Measurements from ENCODE around the gene FAM174C. TPM values are rescaled to one million over a fixed set of nuclear protein-coding genes. Genes with fewer than 3 reads are reported as not detected.

The FAM174C gene
- total and polyA plus RNA-seq, 9 donors: 0.30 to 72.5 (median 26.7) TPM

GRCh38 chr19:1324806-1325567, 49.7 kb downstream of the FAM174C start:
- Histone ChIP-seq H3K27ac (no peak overlapping the region), H3K9me3 (no peaks in the 10 kb centered on the region), H3K4me1 (ENCODE audit: insufficient read depth) (peaks cover 5% of the 10 kb centered on the region), H3K27me3 (no peaks in the 10 kb centered on the region), H3K4me3 (peak overlapping the region; percentile 28), H3K36me3 (no peaks in the 10 kb centered on the region)
- WGBS, 3 donors: 1 to 2% (median 1%) methylated on average over 45 to 66 of the region's 66 CpGs
- TF ChIP-seq EP300 (IDR thresholded peaks at IDR 0.05) (no peak), CTCF (IDR thresholded peaks at IDR 0.05) (no peak), POLR2A (IDR thresholded peaks at IDR 0.05) (no peak)
- intact Hi-C loops (cut with DNase I): loop anchor here in 1 of 4 donors (10.0 kb wide), 1 partner anchor 50 kb away; no protein-coding TSS in a partner anchor
- DNase-seq: peak; percentile 66 to 90 (median 72)

- peaks cover 5% of the 10 kb centered on the region for H3K4me1 ChIP-seq (ENCODE audit: insufficient read depth)
- 72 to 77% (median 74%) methylated on average over 36 to 38 of the region's 38 CpGs for WGBS, 3 donors
Measured at GRCh38 chr19:1325568-1326294, 50.4 kb downstream of the FAM174C start.

GRCh38 chr19:1327125-1327524, 51.8 kb downstream of the FAM174C start:
- no peaks in the 10 kb centered on the region for H3K36me3 ChIP-seq
- H3K9me3 ChIP-seq: no peaks in the 10 kb centered on the region
- intact Hi-C loops (cut with DNase I): loop anchor here in 1 of 4 donors (10.0 kb wide), 1 partner anchor 48 kb away; no protein-coding TSS in a partner anchor
- 62 to 85% (median 82%) methylated on average over 14 of the region's 14 CpGs for whole genome bisulfite sequencing, 3 donors
- peaks cover 5% of the 10 kb centered on the region for H3K4me1 ChIP-seq (ENCODE audit: insufficient read depth)
- no peaks in the 10 kb centered on the region for H3K27me3 ChIP-seq
- H3K27ac ChIP-seq: no peak overlapping the region
- no peak for DNase-seq
- H3K4me3 ChIP-seq: no peak overlapping the region
- TF ChIP-seq EP300 (IDR thresholded peaks at IDR 0.05) (no peak), CTCF (IDR thresholded peaks at IDR 0.05) (no peak), POLR2A (IDR thresholded peaks at IDR 0.05) (no peak)

More at GRCh38 chr19:1325568-1326294, 50.4 kb downstream of the FAM174C start:
- Histone ChIP-seq H3K36me3 (no peaks in the 10 kb centered on the region), H3K27ac (no peak overlapping the region), H3K4me3 (no peak overlapping the region), H3K27me3 (no peaks in the 10 kb centered on the region), H3K9me3 (no peaks in the 10 kb centered on the region)
- peak in 2 of 5 donors; percentile 47 to 63 for DNase-seq
- intact Hi-C loops (cut with DNase I): loop anchor here in 1 of 4 donors (10.0 kb wide), 1 partner anchor 49 kb away; no protein-coding TSS in a partner anchor
- TF ChIP-seq POLR2A (IDR thresholded peaks at IDR 0.05): no peak
- no peak for TF ChIP-seq CTCF (IDR thresholded peaks at IDR 0.05)
- no peak for TF ChIP-seq EP300 (IDR thresholded peaks at IDR 0.05)

Other genes starting within 250 kb of the FAM174C start
- 100 to 1,000 TPM in 6 of 7 donors, 10 to 100 TPM in 1; 60.6 to 438 (median 210) TPM for gene CNN2, start 248.9 kb upstream of the FAM174C start, total RNA-seq
- gene CNN2, start 248.9 kb upstream of the FAM174C start, polyA plus RNA-seq: 100 to 1,000 TPM in 1 of 2 donors, 10 to 100 TPM in 1; 90.6 to 159 TPM
- 10 to 100 TPM in 1 of 7 donors, 1 to 10 TPM in 6; 1.5 to 10.5 (median 2.6) TPM for gene ABCA7, start 235.4 kb upstream of the FAM174C start, total RNA-seq
- gene ABCA7, start 235.4 kb upstream of the FAM174C start, polyA plus RNA-seq: 1 to 10 TPM; 1.4 to 1.9 TPM
- 10 to 100 TPM in 2 of 7 donors, 1 to 10 TPM in 5; 2.7 to 10.6 (median 8.9) TPM for gene ARHGAP45, start 208.4 kb upstream of the FAM174C start, total RNA-seq
- gene ARHGAP45, start 208.4 kb upstream of the FAM174C start, polyA plus RNA-seq: 1 to 10 TPM; 1.0 to 5.1 TPM
- gene POLR2E, start 180.2 kb upstream of the FAM174C start, total RNA-seq: 100 to 1,000 TPM in 5 of 7 donors, 10 to 100 TPM in 2; 88.2 to 157 (median 140) TPM
- 100 to 1,000 TPM in 1 of 2 donors, 10 to 100 TPM in 1; 11.1 to 119 TPM for gene POLR2E, start 180.2 kb upstream of the FAM174C start, polyA plus RNA-seq
- gene GPX4, start 171.5 kb upstream of the FAM174C start, total RNA-seq: 100 to 1,000 TPM; 189 to 309 (median 247) TPM
- gene GPX4, start 171.5 kb upstream of the FAM174C start, polyA plus RNA-seq: 100 to 1,000 TPM; 239 to 450 TPM
- 10 to 100 TPM; 20.7 to 92.6 (median 62.4) TPM for gene SBNO2, start 101.3 kb upstream of the FAM174C start, total RNA-seq
- 10 to 100 TPM in 1 of 2 donors, 1 to 10 TPM in 1; 6.1 to 36.7 TPM for gene SBNO2, start 101.3 kb upstream of the FAM174C start, polyA plus RNA-seq
- 10 to 100 TPM; 38.7 to 71.2 (median 54.2) TPM for gene STK11, start 69.8 kb upstream of the FAM174C start, total RNA-seq
- 10 to 100 TPM; 36.9 to 57.4 TPM for gene STK11, start 69.8 kb upstream of the FAM174C start, polyA plus RNA-seq
- gene CBARP, start 37.5 kb upstream of the FAM174C start, total RNA-seq: 10 to 100 TPM in 2 of 7 donors, 1 to 10 TPM in 2, under 1 TPM in 3; 0.61 to 21.1 (median 2.4) TPM
- gene CBARP, start 37.5 kb upstream of the FAM174C start, polyA plus RNA-seq: under 1 TPM in 1 of 2 donors, not detected in 1; 0.45 TPM
- gene ATP5F1D, start 33.8 kb upstream of the FAM174C start, total RNA-seq: 100 to 1,000 TPM in 6 of 7 donors, 10 to 100 TPM in 1; 71.9 to 218 (median 148) TPM
- 100 to 1,000 TPM in 1 of 2 donors, 1 to 10 TPM in 1; 1.3 to 110 TPM for gene ATP5F1D, start 33.8 kb upstream of the FAM174C start, polyA plus RNA-seq
- 100 to 1,000 TPM in 5 of 7 donors, 10 to 100 TPM in 2; 44.9 to 261 (median 107) TPM for gene MIDN, start 26.9 kb upstream of the FAM174C start, total RNA-seq
- 10 to 100 TPM; 10.1 to 26.7 TPM for gene MIDN, start 26.9 kb upstream of the FAM174C start, polyA plus RNA-seq
- 100 to 1,000 TPM; 602 to 917 (median 855) TPM for gene CIRBP, start 6.2 kb upstream of the FAM174C start, total RNA-seq
- 1,000 to 10,000 TPM in 1 of 2 donors, 100 to 1,000 TPM in 1; 610 to 1,254 TPM for gene CIRBP, start 6.2 kb upstream of the FAM174C start, polyA plus RNA-seq
- gene EFNA2, start 10.3 kb downstream of the FAM174C start, total RNA-seq: not detected
- gene EFNA2, start 10.3 kb downstream of the FAM174C start, polyA plus RNA-seq: under 1 TPM in 1 of 2 donors, not detected in 1; 0.11 TPM
- 100 to 1,000 TPM in 1 of 7 donors, 10 to 100 TPM in 6; 65.6 to 112 (median 79.9) TPM for gene NDUFS7, start 108.4 kb downstream of the FAM174C start, total RNA-seq
- 10 to 100 TPM in 1 of 2 donors, under 1 TPM in 1; 0.72 to 96.2 TPM for gene NDUFS7, start 108.4 kb downstream of the FAM174C start, polyA plus RNA-seq
- gene GAMT, start 126.0 kb downstream of the FAM174C start, total RNA-seq: 10 to 100 TPM in 6 of 7 donors, 1 to 10 TPM in 1; 8.3 to 34.1 (median 20.1) TPM
- 10 to 100 TPM in 1 of 2 donors, 1 to 10 TPM in 1; 8.0 to 13.8 TPM for gene GAMT, start 126.0 kb downstream of the FAM174C start, polyA plus RNA-seq
- gene DAZAP1, start 132.1 kb downstream of the FAM174C start, total RNA-seq: 100 to 1,000 TPM in 1 of 7 donors, 10 to 100 TPM in 6; 35.4 to 113 (median 79.5) TPM
- gene DAZAP1, start 132.1 kb downstream of the FAM174C start, polyA plus RNA-seq: 10 to 100 TPM; 29.6 to 58.5 TPM
- gene RPS15, start 162.9 kb downstream of the FAM174C start, total RNA-seq: 1,000 to 10,000 TPM; 1,643 to 7,253 (median 2,328) TPM
- 1,000 to 10,000 TPM in 1 of 2 donors, 100 to 1,000 TPM in 1; 174 to 5,234 TPM for gene RPS15, start 162.9 kb downstream of the FAM174C start, polyA plus RNA-seq
- under 1 TPM; under 0.01 to 0.28 (median 0.12) TPM for gene APC2, start 174.6 kb downstream of the FAM174C start, total RNA-seq
- under 1 TPM in 1 of 2 donors, not detected in 1; 0.02 TPM for gene APC2, start 174.6 kb downstream of the FAM174C start, polyA plus RNA-seq
- 10 to 100 TPM; 15.3 to 25.8 (median 22.2) TPM for gene C19orf25, start 203.7 kb downstream of the FAM174C start, total RNA-seq
- gene C19orf25, start 203.7 kb downstream of the FAM174C start, polyA plus RNA-seq: 10 to 100 TPM in 1 of 2 donors, 1 to 10 TPM in 1; 1.1 to 26.3 TPM
- 1 to 10 TPM in 6 of 7 donors, under 1 TPM in 1; 0.83 to 9.4 (median 1.9) TPM for gene PCSK4, start 214.8 kb downstream of the FAM174C start, total RNA-seq
- gene PCSK4, start 214.8 kb downstream of the FAM174C start, polyA plus RNA-seq: 1 to 10 TPM in 1 of 2 donors, not detected in 1; 2.9 TPM
- 10 to 100 TPM in 2 of 7 donors, 1 to 10 TPM in 5; 2.9 to 13.0 (median 7.2) TPM for gene REEP6, start 215.7 kb downstream of the FAM174C start, total RNA-seq
- 1 to 10 TPM; 9.2 to 9.7 TPM for gene REEP6, start 215.7 kb downstream of the FAM174C start, polyA plus RNA-seq
- gene ADAMTSL5, start 237.5 kb downstream of the FAM174C start, total RNA-seq: 1 to 10 TPM in 4 of 7 donors, under 1 TPM in 2, not detected in 1; 0.42 to 7.5 (median 2.0) TPM
- 1 to 10 TPM in 1 of 2 donors, under 1 TPM in 1; 0.19 to 4.9 TPM for gene ADAMTSL5, start 237.5 kb downstream of the FAM174C start, polyA plus RNA-seq
- 1 to 10 TPM in 2 of 7 donors, under 1 TPM in 1, not detected in 4; 0.11 to 1.1 (median 1.1) TPM for gene PLK5, start 248.5 kb downstream of the FAM174C start, total RNA-seq
- under 1 TPM in 1 of 2 donors, not detected in 1; 0.23 TPM for gene PLK5, start 248.5 kb downstream of the FAM174C start, polyA plus RNA-seq